BJ (cell line): ENCODE results near the gene LCN6. TPM values are rescaled to one million over a fixed set of nuclear protein-coding genes. Genes with fewer than 3 reads are reported as not detected.

Experiments
- CTCF ChIA-PET: fragments of 350-600 bp; formaldehyde crosslinking; extraction: SDS; loops from one replicate; lab custom pipeline; 2021; ENCODE audit warnings: antibody characterized with exemption, inconsistent platforms; lab: Yijun Ruan, JAX
- POLR2A ChIA-PET: fragments of 300-600 bp; sonication (Branson Sonifier 250); formaldehyde crosslinking; extraction: SDS; loops from one replicate; lab custom pipeline; 2021; ENCODE audit warnings: antibody characterized with exemption; lab: Charles Lee
- DNase-seq: peaks from one replicate; pipeline ENCODE4 v3.0.0-alpha.2; 2011; ENCODE audit warnings: low read depth
- H3K27me3 ChIP-seq: 2 replicates; pipeline ENCODE4 v1.6.0; 2011; ENCODE audit warnings: low read length; ENCODE audit not compliant: control insufficient read depth, insufficient read depth
- H3K36me3 ChIP-seq: 2 replicates; pipeline ENCODE4 v1.5.1; 2011; ENCODE audit warnings: low read length; ENCODE audit not compliant: control insufficient read depth, insufficient read depth
- H3K4me3 ChIP-seq: 2 replicates; pipeline ENCODE4 v1.5.1; 2011; ENCODE audit warnings: low read depth, mild to moderate bottlenecking, control low read depth, low read length
- polyA plus RNA-seq: library from polyadenylated mRNA; depleted of rRNA; stranded (reverse); fragments of >200 nt; gene quantifications from 2 replicates; pipeline ENCODE4 v1.2.3, GENCODE V29; 2011
- TF ChIP-seq, protein P1 (sequence below): IDR thresholded peaks from 2 replicates; pipeline ENCODE4 v1.5.1; 2011; ENCODE audit warnings: low read depth, mild to moderate bottlenecking, control low read depth, inconsistent platforms, low read length, moderate library complexity; ENCODE audit not compliant: insufficient read depth

Gene LCN6
- polyA plus RNA-seq, 1 experiment = not detected

DNA sequence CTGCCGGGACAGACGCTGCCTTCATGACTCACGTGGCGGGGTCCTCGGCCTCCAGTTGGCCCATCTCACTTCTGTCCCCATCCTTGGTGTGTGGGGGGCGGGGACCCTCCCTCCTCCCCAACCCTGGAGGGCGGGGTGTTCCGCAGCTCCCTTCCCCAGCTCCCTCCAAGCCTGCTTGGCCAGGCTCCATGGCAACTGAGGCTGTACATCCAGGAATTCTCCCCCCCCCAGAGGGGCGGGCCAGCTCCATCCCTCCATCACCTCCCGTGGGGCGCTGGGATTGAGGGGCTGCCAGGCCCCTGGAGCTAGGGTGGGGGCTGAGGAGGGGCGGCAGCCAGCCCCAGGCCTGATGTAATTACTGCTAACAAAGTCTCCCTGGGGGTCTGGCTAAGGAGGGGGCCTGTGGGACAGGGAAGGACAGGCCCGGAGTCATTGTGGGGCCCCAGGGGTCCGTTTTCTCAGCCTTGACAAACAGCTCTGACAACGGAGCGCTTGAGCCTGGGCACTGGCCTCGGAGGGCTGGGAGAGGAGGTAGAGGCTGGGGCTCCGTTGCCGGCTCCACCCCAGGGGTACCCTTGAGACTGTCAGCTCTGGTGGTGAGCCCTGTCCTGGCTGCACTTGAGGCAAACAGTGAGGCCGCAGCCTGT, 28.0 kb downstream of the LCN6 start:
- ChIA-PET POLR2A (no interaction called here), CTCF (interaction anchor here (0.8 kb wide), 1 partner anchor 46 kb away, joined by 3 read pairs; no protein-coding TSS in a partner anchor)
- Histone ChIP-seq H3K27me3 (peaks cover 1% of the 10 kb centered on the region; the same call in 1 of the 2 replicates), H3K4me3 (no peak overlapping the region), H3K36me3 (peaks cover 32% of the 10 kb centered on the region)
- no peak for DNase-seq
- TF ChIP-seq, protein P1, sequence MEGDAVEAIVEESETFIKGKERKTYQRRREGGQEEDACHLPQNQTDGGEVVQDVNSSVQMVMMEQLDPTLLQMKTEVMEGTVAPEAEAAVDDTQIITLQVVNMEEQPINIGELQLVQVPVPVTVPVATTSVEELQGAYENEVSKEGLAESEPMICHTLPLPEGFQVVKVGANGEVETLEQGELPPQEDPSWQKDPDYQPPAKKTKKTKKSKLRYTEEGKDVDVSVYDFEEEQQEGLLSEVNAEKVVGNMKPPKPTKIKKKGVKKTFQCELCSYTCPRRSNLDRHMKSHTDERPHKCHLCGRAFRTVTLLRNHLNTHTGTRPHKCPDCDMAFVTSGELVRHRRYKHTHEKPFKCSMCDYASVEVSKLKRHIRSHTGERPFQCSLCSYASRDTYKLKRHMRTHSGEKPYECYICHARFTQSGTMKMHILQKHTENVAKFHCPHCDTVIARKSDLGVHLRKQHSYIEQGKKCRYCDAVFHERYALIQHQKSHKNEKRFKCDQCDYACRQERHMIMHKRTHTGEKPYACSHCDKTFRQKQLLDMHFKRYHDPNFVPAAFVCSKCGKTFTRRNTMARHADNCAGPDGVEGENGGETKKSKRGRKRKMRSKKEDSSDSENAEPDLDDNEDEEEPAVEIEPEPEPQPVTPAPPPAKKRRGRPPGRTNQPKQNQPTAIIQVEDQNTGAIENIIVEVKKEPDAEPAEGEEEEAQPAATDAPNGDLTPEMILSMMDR = no peak

DNA sequence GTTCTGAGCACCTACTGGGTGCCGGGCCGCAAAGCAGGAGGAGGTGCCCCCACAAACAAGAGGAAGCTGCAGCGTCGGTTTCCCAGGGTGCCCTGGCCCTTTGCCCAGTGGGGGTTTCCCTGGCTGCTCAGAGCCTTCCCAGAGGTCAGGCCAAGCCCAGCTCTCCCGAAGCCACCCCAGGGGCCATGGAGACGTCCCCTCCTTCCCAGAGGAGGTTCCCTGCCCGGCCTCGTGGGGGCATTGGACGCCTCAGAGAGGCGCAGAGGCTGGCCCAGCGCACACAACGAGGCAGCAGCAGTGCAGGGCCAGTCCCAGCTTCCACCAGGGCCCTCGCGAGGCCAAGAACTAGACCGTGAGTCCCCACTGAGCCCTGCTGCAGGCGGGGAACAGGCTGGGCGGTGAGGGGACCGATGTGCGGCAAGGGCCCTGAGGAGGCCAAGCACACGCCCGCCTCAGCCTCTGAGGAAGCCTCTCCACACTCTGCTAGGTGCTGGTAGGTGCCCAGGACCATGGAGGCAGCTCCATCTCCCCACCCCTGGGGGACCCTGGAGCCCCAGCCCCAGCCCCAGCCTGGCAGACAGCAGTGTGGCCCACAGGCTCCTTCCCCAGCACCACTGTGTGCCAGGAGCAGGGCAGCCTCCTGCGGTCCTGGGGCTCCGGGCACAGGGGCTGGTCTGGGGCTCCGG, 29.0 kb downstream of the LCN6 start:
- ChIA-PET POLR2A (interaction anchor here (1.0 kb wide), 1 partner anchor 9 kb away, joined by 4 read pairs; no protein-coding TSS in a partner anchor), CTCF (no interaction called here)
- Histone ChIP-seq H3K4me3 (no peak overlapping the region), H3K27me3 (peaks cover 1% of the 10 kb centered on the region; the same call in 1 of the 2 replicates), H3K36me3 (peaks cover 25% of the 10 kb centered on the region)
- TF ChIP-seq, protein P1 = no peak
- no peak for DNase-seq

DNA sequence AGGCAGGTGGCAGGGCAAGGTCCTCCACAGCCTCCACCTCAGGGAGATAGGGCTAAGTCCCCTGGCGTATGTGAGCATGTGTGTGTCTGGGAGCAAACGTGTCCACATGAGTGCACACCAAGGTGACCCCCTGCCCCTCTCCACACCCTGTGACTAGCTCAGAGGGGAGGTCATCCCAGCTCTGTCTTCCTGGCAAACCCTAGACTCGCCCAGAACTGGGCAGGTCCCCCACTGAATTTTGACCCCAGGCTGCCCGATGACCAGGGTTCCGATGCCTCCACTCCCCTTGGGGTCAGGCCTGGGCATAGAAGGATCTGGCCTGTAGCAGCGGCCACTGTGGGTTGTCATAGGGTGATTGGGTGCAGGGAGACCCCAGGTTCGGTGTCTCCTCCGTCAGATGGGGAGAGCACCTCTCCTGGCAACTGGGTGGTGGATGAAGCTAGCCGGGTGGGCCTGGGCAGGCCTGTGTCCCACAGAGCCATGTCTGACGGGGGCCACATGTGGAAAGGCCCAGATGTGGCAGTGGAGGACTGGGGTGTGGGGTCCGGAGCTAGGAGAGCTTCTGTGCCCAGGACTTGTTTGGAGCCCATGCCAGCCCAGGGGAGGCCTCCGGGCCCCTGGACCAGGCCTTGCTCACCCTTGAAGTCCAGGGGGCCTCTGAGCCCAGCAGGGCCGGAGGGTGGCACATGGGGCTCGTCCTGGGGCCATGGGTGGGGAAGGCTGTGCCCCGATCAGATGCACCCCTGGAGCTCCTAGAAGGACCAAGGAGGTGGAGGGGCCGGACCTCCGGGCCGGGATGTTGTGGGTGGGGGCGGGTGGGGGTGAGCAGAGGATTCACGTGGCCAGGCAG, 29.8 kb downstream of the LCN6 start:
- CTCF ChIA-PET = no interaction called here
- no peak for DNase-seq
- POLR2A ChIA-PET = interaction anchor here (1.0 kb wide), 1 partner anchor 10 kb away, joined by 4 read pairs; no protein-coding TSS in a partner anchor
- peaks cover 3% of the 10 kb centered on the region; the same call in 1 of the 2 replicates for H3K27me3 ChIP-seq
- TF ChIP-seq, protein P1 = no peak
- no peak overlapping the region for H3K4me3 ChIP-seq
- peaks cover 19% of the 10 kb centered on the region for H3K36me3 ChIP-seq

DNA sequence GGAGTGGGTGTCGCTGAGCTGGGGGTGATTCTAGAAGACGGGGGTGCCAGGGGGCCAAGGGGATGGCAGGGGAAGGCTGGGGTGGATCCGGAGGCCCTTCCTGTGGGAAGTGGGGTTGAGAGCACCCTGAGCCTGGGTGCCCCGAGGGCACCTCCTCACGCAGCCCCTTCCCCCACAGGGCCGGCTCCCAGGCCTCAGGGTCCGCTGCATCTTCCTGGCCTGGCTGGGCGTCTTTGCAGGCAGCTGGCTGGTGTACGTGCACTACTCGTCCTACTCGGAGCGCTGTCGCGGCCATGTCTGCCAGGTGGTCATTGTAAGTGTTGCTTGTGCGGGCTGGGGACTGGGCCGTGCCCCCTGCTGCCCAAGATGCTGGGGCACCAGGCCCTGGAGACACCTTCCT, 30.9 kb downstream of the LCN6 start:
- Histone ChIP-seq H3K4me3 (no peak overlapping the region), H3K27me3 (peaks cover 6% of the 10 kb centered on the region; the same call in 1 of the 2 replicates), H3K36me3 (peaks cover 8% of the 10 kb centered on the region)
- ChIA-PET POLR2A (no interaction called here), CTCF (no interaction called here)
- DNase-seq = no peak
- TF ChIP-seq, protein P1 = no peak
